Loucy (cell line): ENCODE measurements around the gene BTBD9.

ENCODE experiments used
- H2AFZ ChIP-seq: fragments of 200-600 bp; sonication (generic); 2 replicates; pipeline ENCODE4 v1.6.0; 2016; ENCODE audit warnings: antibody characterized with exemption, mild to moderate bottlenecking, low read length, moderate library complexity
- H3F3A ChIP-seq: fragments of 200-600 bp; 2 replicates; pipeline ENCODE4 v1.6.0; 2016; ENCODE audit warnings: antibody characterized with exemption, low read depth, mild to moderate bottlenecking
- H3K27me3 ChIP-seq: fragments of 200-600 bp; sonication (generic); 2 replicates; pipeline ENCODE4 v1.6.1; 2014; ENCODE audit warnings: low read length, mild to moderate bottlenecking; ENCODE audit not compliant: insufficient read depth, poor library complexity, severe bottlenecking
- H3K36me3 ChIP-seq: fragments of 200-600 bp; sonication (generic); 2 replicates; pipeline ENCODE4 v1.6.1; 2016; ENCODE audit warnings: low read length; ENCODE audit not compliant: insufficient read depth
- H3K4me1 ChIP-seq: fragments of 200-600 bp; sonication (generic); 2 replicates; pipeline ENCODE4 v1.5.1; 2014; ENCODE audit warnings: low read length, mild to moderate bottlenecking; ENCODE audit not compliant: insufficient read depth, poor library complexity, severe bottlenecking
- H3K4me2 ChIP-seq: fragments of 200-600 bp; sonication (generic); 2 replicates; pipeline ENCODE4 v1.6.0; 2014; ENCODE audit warnings: antibody characterized with exemption, low read length, low read depth, mild to moderate bottlenecking; ENCODE audit not compliant: poor library complexity, severe bottlenecking
- H3K4me3 ChIP-seq: fragments of 200-600 bp; sonication (generic); 2 replicates; pipeline ENCODE4 v1.5.1; 2014; ENCODE audit warnings: low read length, mild to moderate bottlenecking, mixed read lengths; ENCODE audit not compliant: poor library complexity, severe bottlenecking
- H3K79me2 ChIP-seq: fragments of 200-600 bp; sonication (generic); 2 replicates; pipeline ENCODE4 v1.6.1; 2014; ENCODE audit warnings: low read length; ENCODE audit not compliant: insufficient read depth
- H3K9ac ChIP-seq: fragments of 200-600 bp; sonication (generic); 2 replicates; pipeline ENCODE4 v1.6.0; 2014; ENCODE audit warnings: mild to moderate bottlenecking, low read depth, low read length, moderate library complexity; ENCODE audit not compliant: poor library complexity, severe bottlenecking
- H3K9me2 ChIP-seq: fragments of 200-600 bp; sonication (generic); replicated peaks from 2 replicates; pipeline ENCODE4 v1.6.1; 2016; ENCODE audit warnings: low read depth, low read length, mixed read lengths
- H3K9me3 ChIP-seq: fragments of 200-600 bp; sonication (generic); 2 replicates; pipeline ENCODE4 v1.6.1; 2014; ENCODE audit warnings: mild to moderate bottlenecking, antibody characterized with exemption, low read length, low read depth; ENCODE audit not compliant: insufficient read depth
- H4K20me1 ChIP-seq: fragments of 200-600 bp; sonication (generic); 2 replicates; pipeline ENCODE4 v1.6.0; 2014; ENCODE audit warnings: antibody characterized with exemption, low read length, mild to moderate bottlenecking; ENCODE audit not compliant: insufficient read depth, poor library complexity, severe bottlenecking
- CTCF ChIP-seq: fragments of 200-600 bp; sonication (generic); conservative IDR thresholded peaks from 2 replicates; pipeline ENCODE4 v1.5.1; 2014; ENCODE audit warnings: mild to moderate bottlenecking, antibody characterized with exemption, low read length
- EZH2phosphoT487 ChIP-seq: fragments of 200-600 bp; IDR thresholded peaks from 2 replicates; pipeline ENCODE4 v1.6.1; 2018; ENCODE audit warnings: antibody characterized with exemption, mild to moderate bottlenecking, moderate library complexity, borderline replicate concordance

Gene BTBD9

GRCh38 chr6:38174806-38175495 lies 464.8 kb downstream of the BTBD9 start:
- TF ChIP-seq CTCF, result no peak
- no peak for TF ChIP-seq EZH2phosphoT487
- Histone ChIP-seq H4K20me1 (no peaks in the 10 kb centered on the region), H3K27me3 (no peaks in the 10 kb centered on the region)

GRCh38 chr6:38174315-38174714 lies 465.4 kb downstream of the BTBD9 start:
- Histone ChIP-seq H3K4me3 (no peak overlapping the region), H2AFZ (no peak overlapping the region), H3F3A (no peaks in the 10 kb centered on the region), H4K20me1 (no peaks in the 10 kb centered on the region), H3K27me3 (no peaks in the 10 kb centered on the region), H3K9me3 (no peaks in the 10 kb centered on the region), H3K4me1 (no peaks in the 10 kb centered on the region), H3K9ac (no peak overlapping the region), H3K36me3 (no peaks in the 10 kb centered on the region), H3K79me2 (no peaks in the 10 kb centered on the region), H3K9me2 (no peaks in the 10 kb centered on the region), H3K4me2 (no peak overlapping the region)
- TF ChIP-seq CTCF (no peak), EZH2phosphoT487 (no peak)

More at GRCh38 chr6:38174806-38175495, 464.8 kb downstream of the BTBD9 start:
- H3K9ac ChIP-seq, result no peak overlapping the region
- no peak overlapping the region for H3K4me2 ChIP-seq
- no peaks in the 10 kb centered on the region for H3K36me3 ChIP-seq
- no peaks in the 10 kb centered on the region for H3K79me2 ChIP-seq
- no peak overlapping the region for H2AFZ ChIP-seq
- no peak overlapping the region for H3K4me3 ChIP-seq
- no peaks in the 10 kb centered on the region for H3K9me2 ChIP-seq
- H3K9me3 ChIP-seq, result no peaks in the 10 kb centered on the region
- no peaks in the 10 kb centered on the region for H3F3A ChIP-seq
- no peaks in the 10 kb centered on the region for H3K4me1 ChIP-seq

- H3K9ac ChIP-seq, result no peak overlapping the region
- no peaks in the 10 kb centered on the region for H3K36me3 ChIP-seq
- no peak overlapping the region for H3K4me3 ChIP-seq
- H3F3A ChIP-seq, result no peaks in the 10 kb centered on the region
- no peak overlapping the region for H3K4me2 ChIP-seq
- H3K79me2 ChIP-seq, result no peaks in the 10 kb centered on the region
- TF ChIP-seq CTCF (no peak), EZH2phosphoT487 (no peak)
- H4K20me1 ChIP-seq, result no peaks in the 10 kb centered on the region
- no peaks in the 10 kb centered on the region for H3K9me2 ChIP-seq
- no peaks in the 10 kb centered on the region for H3K27me3 ChIP-seq
- no peaks in the 10 kb centered on the region for H3K4me1 ChIP-seq
- no peak overlapping the region for H2AFZ ChIP-seq
- H3K9me3 ChIP-seq, result no peaks in the 10 kb centered on the region
Measured at GRCh38 chr6:38173909-38174308, 465.8 kb downstream of the BTBD9 start.
